GM12891 (cell line): Measurements from ENCODE around the gene HMX3.
A peak's percentile ranks its signal among the peaks of the same experiment; 100 is the strongest.

Source experiments
- DNase-seq: peaks from one replicate; pipeline ENCODE4 v3.0.0; 2011; ENCODE audit warnings: low spot score; ENCODE audit not compliant: insufficient read length
- FAIRE-seq: peaks from 2 replicates; lab custom pipeline; 2011; peaks lifted over from hg19 to GRCh38; lab: Jason Lieb, UNC
- PAX5 ChIP-seq: IDR thresholded peaks from 2 replicates; pipeline ENCODE4 v1.6.1; 2011; ENCODE audit warnings: low read length, moderate library complexity, mild to moderate bottlenecking; ENCODE audit not compliant: insufficient read depth, severe bottlenecking
- POLR2A ChIP-seq: IDR thresholded peaks from 2 replicates; pipeline ENCODE4 v1.6.1; 2011; ENCODE audit warnings: low read depth, low read length, control low read depth
- POLR2AphosphoS5 ChIP-seq: IDR thresholded peaks from 2 replicates; pipeline ENCODE4 v1.6.1; 2011; ENCODE audit warnings: low read depth, low read length, control low read depth
- POU2F2 ChIP-seq: IDR thresholded peaks from 2 replicates; pipeline ENCODE4 v1.6.1; 2011; ENCODE audit warnings: low read depth, mild to moderate bottlenecking, control low read depth, low read length, moderate library complexity
- SPI1 ChIP-seq: IDR thresholded peaks from 2 replicates; pipeline ENCODE4 v1.6.1; 2011; ENCODE audit warnings: low read depth, low read length, control low read depth
- TAF1 ChIP-seq: IDR thresholded peaks from 2 replicates; pipeline ENCODE4 v1.6.1; 2011; ENCODE audit warnings: low read depth, low read length, control low read depth

HMX3 gene

GRCh38 chr10:123147635-123148413 is 12.1 kb downstream of the HMX3 start, which contains the start of gene HMX2:
Gene HMX2 (plus strand): TSS chr10:123148136. CDS start chr10:123148379, 243 bp downstream.
- DNase-seq (no peak), FAIRE-seq (peak; percentile 91)

GRCh38 chr10:123148414-123149161 is 12.8 kb downstream of the HMX3 start:
- TF ChIP-seq POU2F2 (no peak), SPI1 (0 out of 2 replicates have a peak, but pooled peaks have one; percentile 28), POLR2A (no peak), PAX5 (no peak), POLR2AphosphoS5 (no peak), TAF1 (no peak)
- DNase-seq (no peak), FAIRE-seq (no peak)

More at GRCh38 chr10:123147635-123148413, 12.1 kb downstream of the HMX3 start, which contains the start of gene HMX2:
- TF ChIP-seq TAF1: no peak
- TF ChIP-seq PAX5: no peak
- TF ChIP-seq POLR2A: no peak
- TF ChIP-seq POU2F2: peak; percentile 93; the same call in 1 of the 2 replicates

GRCh38 chr10:123149162-123149567 is 13.4 kb downstream of the HMX3 start:
- TF ChIP-seq SPI1 (no peak), PAX5 (no peak), POU2F2 (no peak), POLR2AphosphoS5 (no peak), POLR2A (no peak), TAF1 (no peak)
- FAIRE-seq: no peak
- DNase-seq: no peak

- FAIRE-seq (peak; percentile 92), DNase-seq (no peak)
- no peak for TF ChIP-seq POLR2A
- no peak for TF ChIP-seq POU2F2
- no peak for TF ChIP-seq SPI1
- TF ChIP-seq PAX5: no peak
- no peak for TF ChIP-seq TAF1
- TF ChIP-seq POLR2AphosphoS5: no peak
Observed at GRCh38 chr10:123149568-123150270, 13.9 kb downstream of the HMX3 start.

- FAIRE-seq (no peak), DNase-seq (no peak)
- no peak for TF ChIP-seq SPI1
- TF ChIP-seq TAF1: no peak
- no peak for TF ChIP-seq POLR2A
- no peak for TF ChIP-seq POU2F2
- no peak for TF ChIP-seq PAX5
- no peak for TF ChIP-seq POLR2AphosphoS5
Observed at GRCh38 chr10:123150271-123150985, 14.7 kb downstream of the HMX3 start.

GRCh38 chr10:123150986-123151736 is 15.4 kb downstream of the HMX3 start:
- TF ChIP-seq POU2F2 (peak; percentile 36; the same call in 1 of the 2 replicates), SPI1 (peak; percentile 73), POLR2A (no peak)
- DNase-seq: no peak
- FAIRE-seq: peak; percentile 76

- TF ChIP-seq POLR2AphosphoS5 (no peak), TAF1 (no peak), PAX5 (no peak), SPI1 (no peak), POLR2A (no peak)
- no peak for DNase-seq
- no peak for FAIRE-seq
Observed at GRCh38 chr10:123151737-123152135, 16.0 kb downstream of the HMX3 start.

- FAIRE-seq: no peak
Observed at GRCh38 chr10:123153486-123154091, 17.8 kb downstream of the HMX3 start.

More at GRCh38 chr10:123153486-123154091, 17.8 kb downstream of the HMX3 start:
- TF ChIP-seq SPI1: no peak
- TF ChIP-seq POLR2AphosphoS5: no peak
- TF ChIP-seq POLR2A: no peak
- no peak for TF ChIP-seq POU2F2
- TF ChIP-seq TAF1: no peak
- TF ChIP-seq PAX5: no peak
- DNase-seq: no peak
